Upper lobe of left lung (tissue), 4 donors: ENCODE data around the gene SPDL1.

Source experiments
- POLR2A ChIP-seq, 4 donors: fragments of 450-650 bp; IDR thresholded peaks; one replicate each; pipeline ENCODE4 v1.5.1; 2016 to 2017; ENCODE audit warnings: antibody characterized with exemption in 4 of 4, mild to moderate bottlenecking in 2 of 4
- POLR2AphosphoS5 ChIP-seq, 2 donors: sonication (generic); formaldehyde crosslinking; IDR thresholded peaks; one replicate each; pipeline ENCODE4 v1.5.1; 2017; ENCODE audit warnings: antibody characterized with exemption in 2 of 2
- TF ChIP-seq, protein P1 (sequence below), 6 experiments: fragments of 450-650 bp in 4 of 6; fragments of 200-600 bp in 2 of 6; sonication (generic) in 2 of 6; IDR thresholded peaks; one replicate each; pipeline ENCODE4 v1.5.1; 2016 to 2019; ENCODE audit warnings: antibody characterized with exemption in 6 of 6

DNA sequence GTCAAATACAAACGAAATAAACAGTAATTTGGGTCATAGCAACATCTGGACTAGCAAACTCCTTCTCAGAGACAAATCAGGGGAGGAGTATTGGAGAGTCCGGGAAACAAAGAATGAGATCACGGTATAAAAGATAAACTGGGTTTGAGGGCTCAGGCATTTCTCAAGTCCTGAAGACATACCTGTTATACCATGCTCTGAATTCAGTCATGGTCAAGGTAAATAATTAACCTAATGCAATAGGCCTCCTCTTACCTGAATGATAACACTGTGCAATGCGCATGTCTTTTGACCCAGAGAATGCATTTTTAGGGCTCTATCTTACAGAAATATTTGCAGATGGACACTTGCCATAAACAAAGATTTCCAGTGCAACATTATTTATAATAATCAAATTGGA lies 31.9 kb upstream of the SPDL1 start:
- TF ChIP-seq, protein P1, sequence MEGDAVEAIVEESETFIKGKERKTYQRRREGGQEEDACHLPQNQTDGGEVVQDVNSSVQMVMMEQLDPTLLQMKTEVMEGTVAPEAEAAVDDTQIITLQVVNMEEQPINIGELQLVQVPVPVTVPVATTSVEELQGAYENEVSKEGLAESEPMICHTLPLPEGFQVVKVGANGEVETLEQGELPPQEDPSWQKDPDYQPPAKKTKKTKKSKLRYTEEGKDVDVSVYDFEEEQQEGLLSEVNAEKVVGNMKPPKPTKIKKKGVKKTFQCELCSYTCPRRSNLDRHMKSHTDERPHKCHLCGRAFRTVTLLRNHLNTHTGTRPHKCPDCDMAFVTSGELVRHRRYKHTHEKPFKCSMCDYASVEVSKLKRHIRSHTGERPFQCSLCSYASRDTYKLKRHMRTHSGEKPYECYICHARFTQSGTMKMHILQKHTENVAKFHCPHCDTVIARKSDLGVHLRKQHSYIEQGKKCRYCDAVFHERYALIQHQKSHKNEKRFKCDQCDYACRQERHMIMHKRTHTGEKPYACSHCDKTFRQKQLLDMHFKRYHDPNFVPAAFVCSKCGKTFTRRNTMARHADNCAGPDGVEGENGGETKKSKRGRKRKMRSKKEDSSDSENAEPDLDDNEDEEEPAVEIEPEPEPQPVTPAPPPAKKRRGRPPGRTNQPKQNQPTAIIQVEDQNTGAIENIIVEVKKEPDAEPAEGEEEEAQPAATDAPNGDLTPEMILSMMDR (IDR thresholded peaks at IDR 0.05) = no peak
- no peak for TF ChIP-seq POLR2A (IDR thresholded peaks at IDR 0.05)
- no peak for TF ChIP-seq POLR2AphosphoS5 (IDR thresholded peaks at IDR 0.05)
